SHP77 (cell line): ENCODE results near the gene C2CD4D.

Experiments
- DNase-seq, 2 experiments: peaks; one replicate each; lab custom pipeline; 2025; lab: John Stamatoyannopoulos, UW

C2CD4D gene

DNA sequence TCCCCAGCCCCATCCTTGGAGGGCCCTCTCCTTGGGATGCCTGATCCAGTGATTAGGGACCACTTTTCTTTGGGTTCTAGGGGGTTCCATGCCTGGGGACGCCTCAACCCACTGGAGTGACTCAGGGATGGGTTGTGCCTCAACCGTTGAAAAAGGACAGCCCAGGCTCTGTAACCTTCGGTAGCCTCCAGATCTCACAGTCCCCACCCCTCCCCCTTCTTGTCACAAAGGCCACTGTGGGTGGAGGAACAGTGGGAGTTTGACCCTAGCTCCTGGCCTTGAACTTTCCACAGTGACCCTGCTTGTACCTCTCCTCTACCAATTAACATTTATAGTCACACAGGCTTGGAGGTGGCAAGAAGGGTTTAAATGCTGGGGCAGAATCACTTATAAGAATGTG, 5.4 kb downstream of the C2CD4D start:
- no peak for DNase-seq

DNA sequence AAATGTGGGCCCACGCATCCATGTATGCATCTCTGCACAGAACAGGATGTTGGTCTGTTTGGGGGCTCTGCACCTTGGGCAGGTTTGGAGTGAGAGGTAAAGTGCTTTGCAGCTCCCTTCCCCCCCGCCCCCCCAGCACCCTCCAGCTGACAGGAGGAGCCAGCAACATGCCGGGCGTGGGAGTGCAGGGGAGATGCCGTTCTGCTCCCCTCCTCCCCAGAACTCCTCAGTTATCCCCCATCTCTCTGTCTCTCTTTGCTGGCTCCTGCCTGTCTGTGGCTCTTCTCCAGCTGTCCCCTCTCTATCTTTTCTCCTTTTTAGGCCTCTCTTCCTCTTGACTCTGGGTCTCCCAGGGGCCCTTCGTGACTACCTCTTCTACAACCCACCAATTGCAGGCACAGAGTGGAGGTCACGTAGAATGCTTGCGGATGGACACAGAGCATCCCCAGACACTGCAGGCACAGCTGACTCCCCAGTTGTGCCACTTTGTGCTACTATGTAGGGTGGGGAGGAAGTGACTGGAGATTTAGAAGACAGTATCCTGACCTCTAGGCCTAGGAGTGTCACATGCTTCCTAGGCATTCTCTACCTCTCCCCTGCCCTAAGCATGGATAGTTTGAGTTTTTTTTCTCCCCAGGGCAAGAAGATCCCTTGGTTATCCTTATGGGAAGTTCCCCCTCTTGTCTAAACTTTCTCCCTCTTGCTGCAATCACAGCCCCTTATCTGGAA, 6.3 kb downstream of the C2CD4D start:
- DNase-seq = no peak

DNA sequence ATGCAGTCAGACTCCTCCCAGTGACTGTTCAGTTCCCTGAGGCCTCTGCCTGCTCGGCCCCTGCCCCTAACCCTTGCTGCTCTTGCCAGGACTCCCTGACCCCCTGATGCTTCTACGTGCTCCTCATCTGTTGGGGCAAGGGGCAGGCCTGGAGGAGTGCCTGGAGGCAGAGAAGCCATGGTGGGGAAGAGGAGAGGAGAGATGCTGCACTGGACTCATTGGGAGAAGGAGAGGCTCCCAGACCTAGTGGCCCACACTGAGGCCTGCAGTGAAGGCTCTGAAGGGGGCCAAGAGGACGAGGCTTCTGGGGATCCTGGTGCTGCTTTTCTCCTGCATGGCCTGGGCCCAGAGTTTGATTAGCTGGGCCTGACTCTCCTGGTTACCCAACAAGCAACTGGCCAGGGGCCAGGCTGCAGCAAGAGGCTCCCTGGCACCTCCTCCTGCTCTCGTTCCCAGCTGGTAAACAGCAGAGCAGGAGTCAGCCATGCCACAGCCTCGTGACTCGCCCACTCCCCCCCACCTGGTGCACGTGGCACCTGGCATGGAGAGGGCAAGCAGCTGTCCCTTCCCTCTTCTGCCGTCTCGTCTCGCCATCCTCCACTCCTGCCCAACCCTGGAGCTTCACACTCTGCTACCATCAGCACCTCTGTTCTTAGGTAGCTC, 7.2 kb downstream of the C2CD4D start:
- peak; percentile 96 to 98 for DNase-seq

DNA sequence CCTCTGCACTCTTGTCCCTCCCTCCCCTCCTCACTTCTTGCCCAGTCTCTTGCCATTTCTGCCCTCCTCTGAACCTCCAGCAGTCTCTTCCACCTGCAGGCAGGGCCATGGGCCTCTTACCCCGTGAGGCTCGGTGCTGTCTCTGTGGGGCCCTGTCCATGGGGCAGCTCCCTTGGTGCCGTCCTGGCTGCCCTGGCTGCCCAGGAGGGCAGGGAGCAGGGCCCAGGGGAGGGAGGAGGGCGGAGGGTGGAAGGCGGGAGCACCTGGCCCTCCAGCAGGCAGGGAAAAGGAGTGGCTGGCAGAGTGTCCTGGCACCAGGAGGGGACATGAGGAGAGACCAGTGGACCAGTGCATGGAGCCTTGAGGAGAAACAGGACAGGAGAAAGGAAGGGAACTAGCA, 8.0 kb downstream of the C2CD4D start, which contains the start of gene RORC:
Gene RORC (minus strand): TSS at position 198 of the 400 bp plus-strand sequence. CDS start 38 bp downstream, at position 160.
- peak; percentile 69 to 83 for DNase-seq

DNA sequence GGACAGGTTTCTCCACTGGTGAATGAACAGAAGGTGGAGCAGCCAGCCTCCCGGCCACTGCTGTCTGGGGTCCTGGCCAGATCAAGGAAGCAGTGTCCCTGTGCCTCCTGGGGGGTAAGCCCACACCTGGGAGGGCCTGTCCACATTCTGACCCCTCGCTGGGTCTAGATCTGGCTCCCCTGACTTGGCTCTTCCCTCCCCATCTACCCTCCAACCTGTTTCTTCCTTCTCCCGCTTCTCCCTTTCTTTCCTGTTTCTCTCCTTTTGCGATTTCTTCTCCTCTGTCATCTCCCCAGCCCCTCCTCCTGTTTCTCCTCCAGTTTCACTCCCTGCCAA, 8.4 kb downstream of the C2CD4D start:
- no peak for DNase-seq

DNA sequence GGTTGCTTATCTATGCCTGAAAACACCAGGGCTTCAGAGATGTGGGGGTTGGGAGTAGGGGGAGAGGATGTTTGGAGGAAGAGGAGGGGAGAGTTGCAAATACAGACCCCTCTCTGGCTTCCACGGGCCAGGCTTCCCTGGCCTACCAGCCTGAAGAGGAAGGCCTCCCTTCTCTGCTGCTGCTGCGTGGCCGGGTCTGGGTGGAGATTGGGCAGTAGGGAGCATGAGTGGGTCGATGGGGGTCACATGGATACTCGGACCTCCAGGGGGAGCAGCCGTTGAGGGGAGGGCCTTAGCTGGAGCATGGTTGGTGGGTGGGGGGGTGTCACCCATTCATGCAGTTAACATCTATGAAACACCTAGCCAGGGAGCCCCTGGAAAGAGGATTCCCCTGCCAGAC, 9.6 kb downstream of the C2CD4D start:
- no peak for DNase-seq

GRCh38 chr1:151829352-151830046, 10.1 kb downstream of the C2CD4D start:
- DNase-seq = no peak

DNA sequence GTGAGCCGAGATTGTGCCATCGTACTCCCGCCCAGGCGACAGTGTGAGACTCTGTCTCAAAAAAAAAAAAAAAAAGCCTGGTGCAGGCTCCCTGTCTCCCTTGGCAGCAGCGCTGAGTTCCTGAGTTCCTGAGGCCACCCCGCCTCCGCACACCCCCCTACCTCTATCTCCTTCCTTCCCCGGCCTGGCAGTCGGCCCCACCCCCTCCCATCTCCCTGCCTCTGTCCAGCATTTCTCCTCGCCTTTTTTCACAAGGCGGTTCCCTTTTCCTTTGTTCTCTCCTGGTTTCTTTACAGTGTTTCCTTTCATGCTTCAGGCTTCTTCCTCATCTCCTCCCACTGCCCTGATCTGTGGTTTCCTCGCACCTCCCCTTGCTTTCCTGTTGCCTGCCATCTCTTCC, 10.7 kb downstream of the C2CD4D start:
- DNase-seq = no peak

DNA sequence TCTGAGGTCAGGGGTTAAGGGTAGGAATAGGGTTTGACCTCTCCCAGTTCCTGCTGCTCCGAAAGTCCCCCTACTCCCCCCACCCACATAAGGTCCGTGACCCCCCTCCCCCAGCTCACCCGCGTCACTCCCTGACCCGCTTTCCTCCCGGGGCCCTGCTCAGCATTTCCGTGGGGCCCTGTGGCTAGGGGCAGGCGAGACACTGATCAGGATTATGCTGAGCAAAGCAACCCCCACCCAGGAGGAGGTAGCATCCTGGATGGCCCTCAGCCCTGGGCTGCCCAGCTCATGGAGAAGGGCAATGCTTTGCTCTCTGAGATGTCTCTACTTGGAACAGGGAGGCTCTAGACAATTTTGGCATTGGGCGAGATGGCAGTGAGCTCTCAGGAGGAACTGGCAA, 11.8 kb downstream of the C2CD4D start:
- DNase-seq = no peak

DNA sequence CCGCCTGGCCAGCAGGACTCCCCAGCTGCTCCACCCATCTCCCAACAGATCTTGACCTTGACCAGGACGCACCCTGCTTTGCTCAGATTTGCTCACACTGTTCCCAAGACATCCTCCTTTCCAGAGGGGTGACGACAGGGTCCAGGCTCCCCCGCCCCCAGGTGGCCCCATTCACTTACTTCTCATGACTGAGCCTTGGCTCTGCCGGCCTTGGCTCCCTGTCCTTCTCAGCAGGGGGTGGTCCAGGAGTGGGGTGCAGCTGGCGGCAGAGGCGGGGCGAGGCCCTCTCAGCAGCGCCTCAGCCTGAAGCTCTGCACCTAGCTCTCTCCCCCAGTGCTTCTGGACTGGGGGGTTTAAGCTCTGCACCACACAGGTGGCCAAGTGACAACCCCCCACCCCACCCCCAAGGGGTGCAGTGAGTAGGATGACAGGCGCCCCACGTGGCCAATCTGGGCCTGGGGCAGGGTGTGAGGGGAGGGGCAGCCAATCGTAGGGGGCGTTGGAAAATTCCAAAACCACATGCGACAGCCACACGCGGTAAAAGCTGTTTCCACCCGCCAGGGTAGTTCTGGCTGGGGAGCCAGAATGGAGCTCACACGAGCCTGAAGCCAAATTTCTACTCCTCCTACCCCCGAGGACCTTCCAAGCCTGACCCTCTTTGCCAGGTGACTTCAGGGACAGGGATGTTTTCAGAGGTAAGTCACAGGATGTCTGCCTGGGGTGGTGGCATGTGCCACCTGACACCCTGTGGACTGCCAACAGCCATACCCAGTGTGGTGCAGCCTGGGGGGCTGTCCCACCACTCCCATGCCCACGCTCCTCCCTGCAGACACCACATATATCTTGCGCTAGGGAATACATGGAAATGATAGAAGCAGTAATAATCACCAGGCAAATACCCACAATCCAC, 13.6 kb downstream of the C2CD4D start:
- DNase-seq = no peak

- DNase-seq = no peak
These were observed 14.4 kb downstream of the C2CD4D start for GRCh38 chr1:151825204-151825603.

GRCh38 chr1:151823175-151823574, 16.4 kb downstream of the C2CD4D start:
- no peak for DNase-seq

DNA sequence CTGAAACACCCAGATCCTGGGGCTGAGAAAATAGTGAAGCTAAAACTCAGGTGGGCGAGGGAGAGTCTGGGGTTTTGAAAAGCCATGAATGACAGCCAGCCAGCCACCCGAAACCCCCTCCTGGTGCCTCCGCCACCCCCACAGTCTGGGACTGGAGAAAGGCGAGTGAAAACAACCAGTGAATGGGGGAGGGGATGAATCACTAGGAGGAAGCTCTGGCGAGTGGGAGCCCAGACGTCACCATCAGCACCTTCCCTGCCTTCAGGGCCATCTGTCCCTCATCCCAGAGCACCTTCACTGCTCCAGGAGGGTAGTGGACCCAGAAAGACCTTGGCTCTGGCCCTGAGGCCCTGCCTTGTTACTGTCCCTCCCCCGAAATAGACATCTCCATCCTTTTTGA, 17.2 kb downstream of the C2CD4D start:
- no peak for DNase-seq

DNA sequence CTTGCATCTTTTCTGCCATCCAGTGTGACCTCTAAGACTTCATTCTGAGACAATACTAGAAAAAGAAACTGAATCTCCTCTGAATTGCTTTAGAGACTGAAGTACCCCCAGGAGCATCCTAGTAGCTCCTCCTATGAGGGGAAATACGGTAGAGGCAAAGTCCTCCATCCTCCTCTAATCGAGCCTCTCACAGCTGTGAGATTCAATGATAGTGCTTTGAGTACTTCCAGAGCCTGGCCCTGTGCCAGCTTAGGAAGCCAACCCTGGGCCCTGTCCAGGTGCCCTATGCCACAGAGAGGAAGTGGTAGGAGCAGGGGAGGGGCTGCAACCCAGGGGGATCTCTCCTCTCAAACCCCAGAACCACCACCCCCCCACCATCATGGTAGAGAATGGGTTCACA, 18.7 kb downstream of the C2CD4D start:
- peak; percentile 92 to 95 for DNase-seq

- DNase-seq = no peak
These were observed 19.5 kb downstream of the C2CD4D start for GRCh38 chr1:151819976-151820623.

DNA sequence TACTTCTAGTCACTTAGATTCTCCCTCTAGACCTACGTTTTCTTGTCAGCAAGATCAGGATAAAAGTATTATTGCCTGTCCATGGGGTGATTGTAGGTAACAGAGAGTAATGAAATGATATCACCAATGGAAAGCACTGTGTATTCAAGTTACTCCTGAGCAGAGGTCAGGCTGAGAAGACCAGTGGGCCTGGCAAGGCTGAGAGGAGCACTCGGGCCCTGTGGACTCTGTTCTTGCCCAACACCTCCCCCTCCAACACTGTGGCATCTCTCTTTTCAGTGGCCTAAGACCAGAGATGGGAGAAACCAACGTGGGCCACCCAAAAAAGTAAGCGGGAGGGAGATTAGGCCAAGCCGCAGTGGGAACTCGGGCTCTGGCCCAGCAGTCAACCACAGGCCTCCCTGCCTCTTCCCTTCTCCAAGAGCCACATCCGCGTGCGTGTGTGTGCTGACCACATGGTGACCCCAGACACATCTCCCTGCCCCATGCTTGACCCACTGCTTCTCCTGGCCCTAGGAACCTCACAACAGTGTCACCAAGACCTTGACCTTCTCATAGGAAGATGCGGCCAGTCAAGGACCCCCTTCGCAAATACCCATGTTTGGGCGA, 20.3 kb downstream of the C2CD4D start:
- DNase-seq = no peak

DNA sequence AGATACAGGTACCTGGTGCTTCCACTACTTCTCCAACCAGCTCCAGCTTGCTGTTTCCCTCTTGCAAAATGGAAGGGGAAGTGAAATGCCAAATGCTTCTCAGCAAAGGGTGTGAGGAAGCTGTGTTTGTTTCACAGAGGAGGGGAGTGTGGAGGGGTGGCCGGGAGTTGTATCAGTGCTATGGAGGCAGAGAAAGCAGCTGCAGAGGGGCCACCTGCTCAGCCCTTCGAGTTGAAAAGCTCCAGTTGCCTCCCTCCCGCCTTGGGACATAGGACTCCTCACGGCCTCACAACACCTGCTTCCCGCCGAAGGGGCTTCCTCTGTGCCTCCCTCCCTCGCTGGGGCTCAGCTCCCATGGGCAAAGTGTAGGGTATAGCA, 22.3 kb downstream of the C2CD4D start:
- peak; percentile 75 to 84 for DNase-seq

- no peak for DNase-seq
These were observed 22.9 kb downstream of the C2CD4D start for GRCh38 chr1:151816548-151817352.

DNA sequence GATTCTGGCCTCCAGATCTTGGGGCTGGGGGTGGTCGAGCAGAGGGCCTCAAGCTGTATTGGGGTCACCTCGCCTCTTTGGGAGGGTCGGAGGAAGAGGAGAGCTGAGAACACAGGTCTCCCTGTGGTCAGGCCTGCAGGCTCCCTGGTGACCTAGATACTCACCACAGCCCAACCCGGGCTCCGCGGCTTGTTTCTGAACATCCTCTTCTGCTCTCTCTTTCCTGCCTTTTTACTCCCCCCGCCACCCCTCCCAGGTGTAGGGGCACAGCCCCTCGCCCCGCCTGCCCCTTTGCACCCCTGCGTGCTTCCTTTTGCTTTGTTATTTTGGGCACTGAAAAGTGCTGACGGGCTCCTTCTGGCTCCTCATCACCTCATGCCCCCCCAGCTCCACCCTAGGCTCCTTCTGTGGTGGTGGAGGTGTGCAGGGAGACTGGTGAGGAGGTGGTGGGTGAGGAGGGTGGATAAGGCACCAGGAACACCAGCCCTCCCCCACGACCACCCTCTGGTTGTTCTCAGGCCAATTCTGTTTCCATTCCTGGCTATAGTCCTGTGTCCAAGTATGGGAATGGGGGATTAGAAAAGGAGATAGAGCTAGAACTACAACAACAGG, 23.8 kb downstream of the C2CD4D start:
- no peak for DNase-seq

DNA sequence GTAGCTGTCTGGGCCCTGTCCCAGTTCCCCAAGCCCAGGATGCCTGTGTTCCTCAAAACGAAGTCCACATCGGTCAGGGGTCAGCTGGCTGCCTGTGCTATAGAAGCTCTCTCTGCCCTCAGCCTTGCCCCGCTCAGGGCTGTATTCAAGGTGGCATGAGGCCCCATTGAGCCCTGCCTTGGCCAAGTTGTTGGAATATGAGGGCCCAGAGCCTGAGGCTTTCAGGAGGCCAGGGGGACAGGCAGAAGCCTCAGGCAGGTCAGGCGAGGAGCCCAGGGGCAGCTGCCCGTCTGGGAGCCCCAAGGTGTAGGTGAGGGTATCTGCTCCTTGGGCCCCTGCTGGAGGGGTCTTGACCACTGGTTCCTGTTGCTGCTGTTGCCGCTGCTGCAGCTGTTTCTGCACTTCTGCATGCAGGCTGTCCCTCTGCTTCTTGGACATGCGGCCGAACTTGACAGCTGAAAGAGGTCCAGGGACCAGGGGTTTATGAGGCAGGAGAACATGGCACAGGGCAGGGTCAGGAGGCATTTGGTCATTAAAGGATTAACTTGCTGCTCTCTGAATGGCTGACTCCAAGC, 24.6 kb downstream of the C2CD4D start:
- no peak for DNase-seq
